ENCODE data around the gene LRP3. TPM values are rescaled to one million over a fixed set of nuclear protein-coding genes. Genes with fewer than 3 reads are reported as not detected.
A peak's percentile ranks its signal among the peaks of the same experiment; 100 is the strongest.
"Not testable (repeated sequence)": the region's sequence is repeated elsewhere in the genome, so short reads cannot be mapped to it uniquely, and the experiment has no call there.

The LRP3 gene
- total and polyA plus RNA-seq, 3 donors from 2014 or later = 21.8 to 50.9 (median 29.3) TPM

DNA sequence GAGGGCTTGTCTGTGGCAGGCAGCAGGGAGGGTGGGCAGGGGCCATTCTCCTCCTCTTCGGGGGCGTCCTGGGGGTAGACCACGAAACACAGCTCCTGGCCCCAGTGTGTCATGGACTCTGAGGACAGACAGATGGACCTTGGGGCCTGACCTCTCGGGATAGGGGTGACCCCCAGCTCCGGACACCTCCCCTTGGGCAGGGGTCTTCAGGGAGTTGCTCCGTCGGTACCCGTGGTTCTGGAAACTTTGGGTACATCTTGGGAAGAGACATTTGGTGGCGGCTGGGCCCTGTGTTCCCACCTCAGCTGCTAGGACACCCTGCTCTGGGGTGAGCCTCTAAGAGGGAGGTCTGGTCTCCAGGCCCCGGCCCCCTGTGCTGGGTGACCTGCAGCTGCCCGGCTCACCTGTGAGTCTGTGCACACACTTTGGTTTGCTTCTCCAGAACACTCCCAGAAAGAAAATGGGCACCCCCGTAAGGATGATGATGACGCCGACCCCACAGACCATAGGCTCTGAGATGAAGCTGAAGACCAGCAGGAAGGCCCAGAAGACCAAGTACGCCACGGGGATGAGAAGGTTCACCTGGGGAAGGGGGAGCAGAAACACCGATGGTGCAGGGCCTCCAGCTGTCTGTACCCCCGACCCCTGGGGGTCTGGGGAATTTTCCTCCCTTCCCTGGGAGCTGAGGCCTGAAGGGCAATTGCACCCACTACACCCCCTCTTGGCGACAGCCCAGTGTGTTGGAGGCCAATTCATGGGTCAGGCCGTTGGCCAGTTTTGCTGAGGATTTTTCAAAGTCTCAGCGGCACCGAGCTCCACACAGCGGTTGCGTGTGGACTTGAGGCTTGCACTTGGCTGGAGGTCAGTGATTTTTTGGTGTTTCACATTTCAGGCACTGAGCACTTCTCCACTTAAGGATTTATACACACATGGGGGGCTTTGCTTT lies 15.0 kb downstream of the LRP3 start:
- H3K27ac ChIP-seq = no peak overlapping the region
- WGBS, 2 donors = 73 to 77% methylated on average over 13 to 24 of the region's 24 CpGs
- no peaks in the 10 kb centered on the region for H3K9me3 ChIP-seq
- no peak overlapping the region for H3K4me3 ChIP-seq
- TF ChIP-seq, protein P1, sequence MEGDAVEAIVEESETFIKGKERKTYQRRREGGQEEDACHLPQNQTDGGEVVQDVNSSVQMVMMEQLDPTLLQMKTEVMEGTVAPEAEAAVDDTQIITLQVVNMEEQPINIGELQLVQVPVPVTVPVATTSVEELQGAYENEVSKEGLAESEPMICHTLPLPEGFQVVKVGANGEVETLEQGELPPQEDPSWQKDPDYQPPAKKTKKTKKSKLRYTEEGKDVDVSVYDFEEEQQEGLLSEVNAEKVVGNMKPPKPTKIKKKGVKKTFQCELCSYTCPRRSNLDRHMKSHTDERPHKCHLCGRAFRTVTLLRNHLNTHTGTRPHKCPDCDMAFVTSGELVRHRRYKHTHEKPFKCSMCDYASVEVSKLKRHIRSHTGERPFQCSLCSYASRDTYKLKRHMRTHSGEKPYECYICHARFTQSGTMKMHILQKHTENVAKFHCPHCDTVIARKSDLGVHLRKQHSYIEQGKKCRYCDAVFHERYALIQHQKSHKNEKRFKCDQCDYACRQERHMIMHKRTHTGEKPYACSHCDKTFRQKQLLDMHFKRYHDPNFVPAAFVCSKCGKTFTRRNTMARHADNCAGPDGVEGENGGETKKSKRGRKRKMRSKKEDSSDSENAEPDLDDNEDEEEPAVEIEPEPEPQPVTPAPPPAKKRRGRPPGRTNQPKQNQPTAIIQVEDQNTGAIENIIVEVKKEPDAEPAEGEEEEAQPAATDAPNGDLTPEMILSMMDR (IDR thresholded peaks at IDR 0.05) = peak in 1 of 3 experiments; percentile 12
- no peak for TF ChIP-seq POLR2A (IDR thresholded peaks at IDR 0.05)
- peaks cover 2% of the 10 kb centered on the region for H3K4me1 ChIP-seq
- intact Hi-C loops (cut with DNase I; ENCODE audit: low total_unique reads) = no loop called here
- H3K27me3 ChIP-seq = no peaks in the 10 kb centered on the region
- H3K36me3 ChIP-seq (ENCODE audit: low read depth, missing control alignments) = no peaks in the 10 kb centered on the region
- peak; percentile 42 for DNase-seq

DNA sequence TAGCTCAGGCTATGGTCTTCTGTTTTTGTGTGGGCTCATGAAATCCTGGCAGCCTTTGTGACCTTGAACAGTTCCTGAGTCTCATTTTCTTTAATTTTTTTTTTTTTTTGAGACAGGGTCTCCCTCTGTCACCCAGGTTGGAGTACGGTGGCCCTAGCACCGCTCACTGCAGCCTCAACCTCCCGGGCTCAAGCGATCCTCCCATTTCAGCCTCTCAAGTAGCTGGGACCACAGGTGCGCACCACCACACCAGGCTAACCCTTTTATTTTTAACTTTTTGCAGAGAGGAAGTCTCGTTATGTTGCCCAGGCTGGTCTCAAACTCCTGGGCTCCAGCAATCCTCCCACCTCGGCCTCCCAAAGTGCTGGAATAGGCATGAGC lies 15.7 kb downstream of the LRP3 start:
- DNase-seq; H3K4me3 ChIP-seq; H3K27me3 ChIP-seq; H3K27ac ChIP-seq; H3K4me1 ChIP-seq; H3K36me3 ChIP-seq (ENCODE audit: low read depth, missing control alignments); intact Hi-C loops (cut with DNase I; ENCODE audit: low total_unique reads); H3K9me3 ChIP-seq: not testable (repeated sequence)
- WGBS, 2 donors = 94% methylated on average over 7 of the region's 7 CpGs

DNA sequence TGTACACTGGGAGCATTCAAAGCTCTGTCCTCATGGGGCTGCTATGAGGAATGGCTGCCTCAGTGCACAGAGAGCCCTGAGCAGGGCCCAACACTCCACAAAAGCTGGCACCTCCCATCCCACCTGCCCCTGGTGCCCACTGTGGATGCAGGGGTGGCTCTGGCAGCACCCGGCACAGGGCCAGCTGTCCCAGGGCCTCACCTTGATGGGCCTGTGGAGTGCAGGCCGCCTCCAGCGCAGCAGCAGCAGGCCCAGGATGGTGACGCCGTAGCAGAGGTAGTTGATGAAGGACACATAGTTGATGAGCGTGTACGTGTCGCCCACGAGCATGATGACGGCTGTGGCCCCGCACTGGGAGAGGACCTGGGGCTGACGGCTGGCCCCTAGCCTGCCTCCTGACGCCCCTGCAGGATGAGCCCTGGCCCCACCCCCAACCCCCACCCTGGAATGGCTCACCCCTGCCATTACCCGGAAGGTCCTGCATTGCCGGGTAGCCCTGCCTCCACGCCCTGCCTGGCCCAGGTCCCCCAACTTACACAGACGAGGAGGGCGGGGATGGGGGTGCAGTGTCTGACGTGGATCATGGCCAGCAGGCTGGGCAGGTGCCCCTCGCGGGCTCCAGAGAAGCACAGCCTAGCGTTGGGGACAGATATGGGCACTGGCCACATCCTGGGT lies 16.3 kb downstream of the LRP3 start:
- 91 to 93% methylated on average over 6 to 18 of the region's 22 CpGs for WGBS, 2 donors
- Histone ChIP-seq H3K27me3 (no peaks in the 10 kb centered on the region), H3K27ac (no peak overlapping the region), H3K36me3 (ENCODE audit: low read depth, missing control alignments) (no peaks in the 10 kb centered on the region), H3K9me3 (no peaks in the 10 kb centered on the region), H3K4me1 (peaks cover 2% of the 10 kb centered on the region), H3K4me3 (no peak overlapping the region)
- intact Hi-C loops (cut with DNase I; ENCODE audit: low total_unique reads) = no loop called here
- DNase-seq = no peak
- TF ChIP-seq, protein P1 (IDR thresholded peaks at IDR 0.05) = no peak
- no peak for TF ChIP-seq POLR2A (IDR thresholded peaks at IDR 0.05)

DNA sequence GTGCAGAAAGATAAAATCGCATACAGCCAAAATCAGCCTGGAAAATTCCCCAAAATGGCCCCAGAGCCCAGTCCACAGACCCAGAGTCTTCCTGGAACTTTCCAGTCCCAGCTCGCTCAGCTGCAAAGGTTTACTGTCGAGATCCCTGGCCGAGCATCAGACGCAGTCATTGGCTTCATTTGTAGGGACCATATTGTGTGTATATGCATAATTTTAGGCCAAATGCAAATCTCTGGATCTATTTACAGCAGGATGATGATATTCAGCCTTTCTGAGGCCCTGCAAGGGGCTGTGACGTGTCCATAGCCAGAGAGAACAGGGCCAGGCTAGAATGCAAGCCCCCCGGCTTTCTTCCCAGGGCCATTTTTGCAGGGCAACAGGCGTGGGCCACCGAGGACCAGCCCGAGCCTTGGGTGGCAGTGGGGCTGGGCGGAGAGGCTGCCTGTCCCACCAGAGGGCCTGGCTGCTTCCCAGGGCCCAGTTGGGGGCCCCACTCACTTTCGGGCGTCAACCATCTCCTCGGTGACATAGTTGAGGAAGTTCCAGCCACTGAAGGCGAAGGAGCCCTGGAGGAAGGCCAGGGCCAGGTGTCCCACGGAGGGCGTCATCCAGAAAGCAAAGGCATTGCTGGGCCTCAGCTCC lies 17.8 kb downstream of the LRP3 start:
- TF ChIP-seq, protein P1 (IDR thresholded peaks at IDR 0.05) = no peak
- no peak for TF ChIP-seq POLR2A (IDR thresholded peaks at IDR 0.05)
- intact Hi-C loops (cut with DNase I; ENCODE audit: low total_unique reads) = no loop called here
- Histone ChIP-seq H3K9me3 (no peaks in the 10 kb centered on the region), H3K36me3 (ENCODE audit: low read depth, missing control alignments) (no peaks in the 10 kb centered on the region), H3K4me1 (peaks cover 2% of the 10 kb centered on the region), H3K4me3 (no peak overlapping the region), H3K27ac (no peak overlapping the region), H3K27me3 (no peaks in the 10 kb centered on the region)
- no peak for DNase-seq
- WGBS, 2 donors = 80 to 89% methylated on average over 9 to 17 of the region's 17 CpGs
